Measurements from ENCODE around the gene CTNND2.

DNA sequence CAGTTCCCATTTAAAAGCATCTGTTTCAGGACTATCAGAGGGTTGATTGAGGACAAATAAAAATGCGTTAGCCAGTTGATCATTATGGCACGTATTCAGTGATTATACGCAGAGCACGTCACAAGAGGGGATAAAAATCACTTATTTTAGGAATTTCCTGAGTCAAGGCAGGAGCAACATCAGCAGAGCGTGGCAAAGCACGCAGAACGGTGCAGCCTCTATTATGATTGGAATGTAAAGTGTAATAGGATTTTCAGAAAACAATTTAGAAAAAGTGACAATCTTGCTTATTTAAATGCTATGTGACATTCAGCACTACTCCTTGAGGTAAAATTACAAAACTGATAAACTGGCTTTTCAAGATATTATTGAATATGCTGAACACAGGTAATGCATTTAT lies 729.7 kb downstream of the CTNND2 start:
- TF ChIP-seq, protein P1, sequence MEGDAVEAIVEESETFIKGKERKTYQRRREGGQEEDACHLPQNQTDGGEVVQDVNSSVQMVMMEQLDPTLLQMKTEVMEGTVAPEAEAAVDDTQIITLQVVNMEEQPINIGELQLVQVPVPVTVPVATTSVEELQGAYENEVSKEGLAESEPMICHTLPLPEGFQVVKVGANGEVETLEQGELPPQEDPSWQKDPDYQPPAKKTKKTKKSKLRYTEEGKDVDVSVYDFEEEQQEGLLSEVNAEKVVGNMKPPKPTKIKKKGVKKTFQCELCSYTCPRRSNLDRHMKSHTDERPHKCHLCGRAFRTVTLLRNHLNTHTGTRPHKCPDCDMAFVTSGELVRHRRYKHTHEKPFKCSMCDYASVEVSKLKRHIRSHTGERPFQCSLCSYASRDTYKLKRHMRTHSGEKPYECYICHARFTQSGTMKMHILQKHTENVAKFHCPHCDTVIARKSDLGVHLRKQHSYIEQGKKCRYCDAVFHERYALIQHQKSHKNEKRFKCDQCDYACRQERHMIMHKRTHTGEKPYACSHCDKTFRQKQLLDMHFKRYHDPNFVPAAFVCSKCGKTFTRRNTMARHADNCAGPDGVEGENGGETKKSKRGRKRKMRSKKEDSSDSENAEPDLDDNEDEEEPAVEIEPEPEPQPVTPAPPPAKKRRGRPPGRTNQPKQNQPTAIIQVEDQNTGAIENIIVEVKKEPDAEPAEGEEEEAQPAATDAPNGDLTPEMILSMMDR (IDR thresholded peaks at IDR 0.05; ENCODE audit: low read depth, low read length, poor library complexity, severe bottlenecking) = no peak
- no peak for TF ChIP-seq EZH2phosphoT487 (IDR thresholded peaks at IDR 0.05; ENCODE audit: borderline replicate concordance, low read length)

Measured in DOHH2 (cell line).